GM12874 (cell line): Measurements from ENCODE around the gene GJA3.

Experiments
- TF ChIP-seq, protein P1 (sequence below): IDR thresholded peaks from 2 replicates; pipeline ENCODE4 v1.5.1; 2011; ENCODE audit warnings: low read depth, mild to moderate bottlenecking, control low read depth, low read length, moderate library complexity; ENCODE audit not compliant: insufficient read depth

Gene GJA3

DNA sequence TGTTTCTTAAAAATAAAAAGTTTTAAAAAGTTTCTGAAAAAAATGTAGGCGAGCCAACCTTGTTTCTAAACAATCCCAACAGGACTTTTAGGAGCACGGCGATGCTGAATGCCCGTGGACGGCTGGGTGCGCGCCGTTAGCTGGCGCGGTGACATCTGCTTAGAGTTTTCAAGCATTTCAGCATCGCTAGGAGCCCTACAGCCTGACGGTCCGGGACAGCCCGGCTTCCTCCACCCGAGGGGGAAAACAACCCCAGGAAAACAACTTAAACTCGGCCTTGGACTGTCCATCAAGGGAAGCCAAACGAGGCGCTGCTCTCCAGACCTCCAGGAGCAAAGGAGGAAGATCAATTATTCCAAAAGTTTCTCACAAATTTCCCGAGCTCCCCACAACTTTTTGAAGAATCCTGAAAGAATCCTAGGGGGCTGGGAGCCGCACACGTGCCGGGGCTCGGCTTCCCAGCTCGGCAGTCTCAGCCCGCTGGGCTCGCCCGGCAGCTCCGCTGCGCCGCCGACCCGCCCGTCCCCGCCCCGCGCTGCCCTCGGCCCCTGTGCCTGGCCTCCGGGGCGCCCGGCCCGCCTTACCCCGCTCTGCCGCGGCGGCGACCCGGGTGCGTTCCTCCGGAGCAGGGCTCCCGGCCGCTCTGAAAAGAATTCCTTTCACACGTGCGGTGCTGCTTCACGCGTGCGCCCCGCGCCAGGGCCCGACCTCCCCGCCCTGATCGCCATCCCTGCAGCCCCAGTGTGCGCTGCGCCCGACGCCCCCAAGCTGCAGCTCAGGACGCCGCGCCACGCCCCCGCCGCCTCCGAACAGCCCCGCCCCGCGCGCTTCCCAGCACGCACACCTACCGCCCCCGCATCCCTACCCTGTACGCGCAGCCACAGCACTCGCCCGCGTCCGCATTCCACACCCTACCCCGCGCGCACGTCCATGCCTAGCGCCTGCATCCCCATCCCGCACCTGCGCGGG, at the start of gene GJA3:
Gene GJA3, minus strand, starts transcription at position 747 of the 969 bp plus-strand sequence. CDS start 17,764 bp downstream, outside the sequence.
- TF ChIP-seq, protein P1, sequence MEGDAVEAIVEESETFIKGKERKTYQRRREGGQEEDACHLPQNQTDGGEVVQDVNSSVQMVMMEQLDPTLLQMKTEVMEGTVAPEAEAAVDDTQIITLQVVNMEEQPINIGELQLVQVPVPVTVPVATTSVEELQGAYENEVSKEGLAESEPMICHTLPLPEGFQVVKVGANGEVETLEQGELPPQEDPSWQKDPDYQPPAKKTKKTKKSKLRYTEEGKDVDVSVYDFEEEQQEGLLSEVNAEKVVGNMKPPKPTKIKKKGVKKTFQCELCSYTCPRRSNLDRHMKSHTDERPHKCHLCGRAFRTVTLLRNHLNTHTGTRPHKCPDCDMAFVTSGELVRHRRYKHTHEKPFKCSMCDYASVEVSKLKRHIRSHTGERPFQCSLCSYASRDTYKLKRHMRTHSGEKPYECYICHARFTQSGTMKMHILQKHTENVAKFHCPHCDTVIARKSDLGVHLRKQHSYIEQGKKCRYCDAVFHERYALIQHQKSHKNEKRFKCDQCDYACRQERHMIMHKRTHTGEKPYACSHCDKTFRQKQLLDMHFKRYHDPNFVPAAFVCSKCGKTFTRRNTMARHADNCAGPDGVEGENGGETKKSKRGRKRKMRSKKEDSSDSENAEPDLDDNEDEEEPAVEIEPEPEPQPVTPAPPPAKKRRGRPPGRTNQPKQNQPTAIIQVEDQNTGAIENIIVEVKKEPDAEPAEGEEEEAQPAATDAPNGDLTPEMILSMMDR, result no peak

DNA sequence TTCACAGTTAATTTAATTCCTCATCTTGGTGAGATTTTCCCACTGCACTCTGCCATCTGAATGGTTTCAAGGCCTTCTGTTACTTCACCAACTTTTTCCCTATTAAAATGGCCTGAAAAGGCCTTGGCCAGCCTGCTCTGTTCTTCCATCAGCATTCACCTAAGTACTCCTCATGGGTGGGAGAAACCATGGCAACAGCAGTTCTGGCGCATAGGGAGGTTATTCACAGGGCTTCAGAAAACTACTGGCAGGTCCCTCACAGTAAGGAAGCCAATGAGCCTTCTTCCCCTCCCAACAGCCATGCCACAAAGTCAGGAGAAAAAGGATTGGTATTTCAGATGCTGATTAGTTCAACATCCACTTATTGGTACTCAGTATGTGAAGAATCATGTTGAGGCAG, 49.1 kb upstream of the GJA3 start:
- TF ChIP-seq, protein P1, result no peak

DNA sequence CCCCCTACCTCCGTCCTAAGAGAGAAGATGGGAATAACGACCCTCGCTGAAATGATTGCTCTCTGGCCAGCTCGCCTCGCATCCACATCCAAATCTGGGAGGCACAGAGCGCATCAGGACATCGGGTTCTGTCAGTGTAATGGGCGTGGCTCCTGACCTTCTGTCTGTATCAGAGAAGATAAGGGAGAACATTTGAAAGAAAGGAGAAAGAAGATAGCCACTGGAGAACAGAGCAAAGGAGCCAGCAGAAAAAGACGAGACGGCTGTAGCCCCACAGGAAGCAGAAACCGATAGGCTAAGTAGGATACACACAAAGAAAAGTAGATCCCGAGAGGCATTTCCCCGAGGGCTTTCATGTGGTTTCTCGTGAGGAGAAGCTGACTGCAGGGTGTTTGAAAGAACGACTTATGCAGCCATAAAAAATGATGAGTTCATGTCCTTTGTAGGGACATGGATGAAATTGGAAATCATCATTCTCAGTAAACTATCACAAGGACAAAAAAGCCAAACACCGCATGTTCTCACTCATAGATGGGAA, 45.9 kb upstream of the GJA3 start:
- TF ChIP-seq, protein P1, result no peak

DNA sequence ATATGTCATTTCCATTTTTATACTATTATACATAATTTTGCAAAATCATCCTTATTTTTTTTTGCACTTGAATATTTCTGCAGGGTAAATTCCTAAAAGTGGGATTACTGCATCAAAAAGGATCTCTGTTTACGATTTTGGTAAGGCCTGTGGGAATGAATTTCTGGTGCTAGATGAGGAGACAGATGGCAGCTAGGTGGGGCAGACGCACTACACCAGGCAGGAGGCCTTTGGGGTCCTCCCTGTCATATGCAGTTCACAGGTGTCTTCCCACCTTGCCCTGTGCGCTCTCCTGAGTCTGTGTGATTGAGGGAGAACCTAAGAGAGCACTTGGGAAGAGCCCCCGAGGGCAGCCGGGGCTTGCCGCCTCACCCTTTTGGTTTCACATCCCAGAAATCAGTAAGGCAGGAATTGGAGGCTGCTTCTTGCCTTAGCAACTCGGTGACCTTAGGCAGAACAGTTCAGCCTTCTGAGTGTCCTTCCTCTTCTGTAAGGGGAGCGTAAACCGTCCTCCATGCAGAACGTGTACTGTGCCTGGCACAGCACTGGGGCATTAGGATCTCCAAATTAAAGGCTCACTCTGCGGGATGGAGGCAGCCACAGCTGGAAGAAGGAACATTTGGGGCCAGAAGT, 45.3 kb upstream of the GJA3 start:
- TF ChIP-seq, protein P1, result no peak

DNA sequence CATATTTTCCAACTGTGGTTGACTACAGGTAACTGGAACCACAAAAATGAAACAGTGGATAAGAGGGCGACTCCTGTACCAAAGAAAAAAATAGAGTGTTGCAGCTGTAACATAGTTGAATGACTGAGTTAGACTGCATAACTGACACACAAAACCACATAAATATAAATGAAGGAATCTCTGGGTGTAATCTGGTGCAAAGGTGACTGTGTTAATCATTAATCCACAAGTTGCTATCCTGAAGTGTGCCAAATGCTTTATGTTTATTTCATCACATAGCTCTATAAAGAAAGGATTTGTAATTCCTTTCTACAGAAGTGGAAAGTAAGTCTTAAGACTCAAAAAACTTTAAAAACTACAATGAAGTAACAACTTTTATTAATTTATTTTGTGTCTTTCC, 37.9 kb upstream of the GJA3 start:
- TF ChIP-seq, protein P1, result no peak

DNA sequence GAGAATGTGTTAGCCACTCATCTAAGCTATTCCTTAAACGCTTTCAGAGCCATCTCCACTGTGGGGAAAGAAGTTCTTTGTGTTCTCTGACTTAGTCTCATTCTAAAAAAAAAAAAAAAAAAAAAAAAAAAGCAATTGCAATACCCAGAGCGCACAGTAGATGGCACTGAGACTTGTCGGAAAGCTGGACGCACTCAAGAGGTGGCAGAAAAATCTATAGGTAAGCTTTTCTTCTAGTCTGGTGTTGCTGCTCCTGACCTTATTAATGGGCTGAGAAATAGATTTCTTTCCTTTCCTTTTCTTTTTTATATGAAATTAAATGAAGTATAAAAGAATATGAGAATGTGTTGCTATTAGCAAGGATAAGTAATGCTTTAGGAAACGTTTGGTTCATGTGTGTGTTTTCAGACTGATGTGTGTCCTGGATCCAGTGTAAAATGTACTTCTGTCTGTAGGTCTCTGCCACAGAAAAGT, 36.5 kb upstream of the GJA3 start:
- TF ChIP-seq, protein P1, result peak; percentile 67

DNA sequence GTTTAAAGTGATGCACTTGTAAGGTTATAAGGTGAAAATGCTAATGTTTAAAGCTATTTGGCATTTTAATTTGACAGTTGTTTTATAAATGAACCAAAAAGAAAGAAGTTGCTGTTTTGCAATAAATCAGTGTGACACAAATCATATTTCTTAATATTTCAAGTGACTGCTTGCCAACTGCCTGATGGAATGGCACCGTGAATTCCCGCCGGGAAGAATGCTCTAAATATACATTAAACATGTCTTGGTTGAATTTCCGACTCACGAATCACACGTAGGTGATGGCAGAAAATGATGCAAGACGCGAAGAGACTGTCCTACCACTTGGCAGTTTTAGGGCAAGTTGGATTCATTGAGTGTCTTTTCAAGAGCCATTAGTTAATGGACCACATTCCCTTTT, 34.9 kb upstream of the GJA3 start:
- TF ChIP-seq, protein P1, result no peak
